GM12801 (cell line): ENCODE measurements around the gene PEX7.

Experiments
- TF ChIP-seq, protein P1 (sequence below): IDR thresholded peaks from one replicate; pipeline ENCODE4 v1.5.1; 2011; ENCODE audit warnings: control low read depth; ENCODE audit not compliant: insufficient read length; ENCODE audit errors: extremely low read depth

The PEX7 gene

GRCh38 chr6:136779682-136780081, 42.7 kb upstream of the PEX7 start:
- TF ChIP-seq, protein P1, sequence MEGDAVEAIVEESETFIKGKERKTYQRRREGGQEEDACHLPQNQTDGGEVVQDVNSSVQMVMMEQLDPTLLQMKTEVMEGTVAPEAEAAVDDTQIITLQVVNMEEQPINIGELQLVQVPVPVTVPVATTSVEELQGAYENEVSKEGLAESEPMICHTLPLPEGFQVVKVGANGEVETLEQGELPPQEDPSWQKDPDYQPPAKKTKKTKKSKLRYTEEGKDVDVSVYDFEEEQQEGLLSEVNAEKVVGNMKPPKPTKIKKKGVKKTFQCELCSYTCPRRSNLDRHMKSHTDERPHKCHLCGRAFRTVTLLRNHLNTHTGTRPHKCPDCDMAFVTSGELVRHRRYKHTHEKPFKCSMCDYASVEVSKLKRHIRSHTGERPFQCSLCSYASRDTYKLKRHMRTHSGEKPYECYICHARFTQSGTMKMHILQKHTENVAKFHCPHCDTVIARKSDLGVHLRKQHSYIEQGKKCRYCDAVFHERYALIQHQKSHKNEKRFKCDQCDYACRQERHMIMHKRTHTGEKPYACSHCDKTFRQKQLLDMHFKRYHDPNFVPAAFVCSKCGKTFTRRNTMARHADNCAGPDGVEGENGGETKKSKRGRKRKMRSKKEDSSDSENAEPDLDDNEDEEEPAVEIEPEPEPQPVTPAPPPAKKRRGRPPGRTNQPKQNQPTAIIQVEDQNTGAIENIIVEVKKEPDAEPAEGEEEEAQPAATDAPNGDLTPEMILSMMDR, result no peak

DNA sequence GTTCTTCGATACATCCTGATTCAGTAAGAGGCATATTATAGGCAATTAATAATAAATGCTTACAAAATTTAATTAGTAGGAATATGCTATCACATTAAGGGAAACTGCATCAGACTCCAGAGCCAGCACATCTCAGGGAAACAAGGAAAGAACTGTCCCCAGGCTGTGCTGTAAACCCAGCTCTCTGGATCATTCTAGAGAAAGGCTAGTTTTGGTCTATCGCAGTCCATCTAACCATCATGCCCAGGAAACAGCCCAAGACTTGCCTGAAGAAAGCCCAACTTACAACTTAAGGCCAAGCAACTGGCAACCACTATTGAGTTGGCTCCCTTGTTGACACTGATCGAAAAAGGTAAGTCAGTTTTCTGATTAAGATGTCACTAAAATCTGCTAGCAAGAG, 41.4 kb upstream of the PEX7 start:
- TF ChIP-seq, protein P1, result no peak

- TF ChIP-seq, protein P1, result no peak
Measured at GRCh38 chr6:136782021-136782770, 40.2 kb upstream of the PEX7 start.

GRCh38 chr6:136783021-136783420, 39.4 kb upstream of the PEX7 start:
- TF ChIP-seq, protein P1, result no peak

- TF ChIP-seq, protein P1, result no peak
Measured at GRCh38 chr6:136783495-136784270, 38.7 kb upstream of the PEX7 start.

DNA sequence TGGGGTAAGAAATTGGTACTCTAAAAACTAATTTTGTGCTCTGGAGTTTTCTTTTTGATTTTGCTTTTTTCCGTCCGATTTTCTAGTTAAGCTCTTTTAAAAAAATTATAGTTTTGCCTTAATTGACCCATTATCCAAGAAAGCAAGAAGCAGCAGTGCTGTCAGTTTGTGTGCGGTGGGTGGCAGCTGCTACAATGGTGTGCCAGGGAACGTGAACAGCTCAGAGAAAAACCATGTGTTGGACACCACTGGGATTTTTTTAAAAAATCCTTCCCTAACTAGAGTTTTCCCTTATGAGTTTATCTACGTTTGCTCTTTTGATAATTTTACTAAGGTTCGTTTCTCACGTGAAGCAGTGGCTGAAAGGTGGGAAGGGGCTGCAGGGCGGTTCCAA, 38.1 kb upstream of the PEX7 start:
- TF ChIP-seq, protein P1, result no peak

- TF ChIP-seq, protein P1, result no peak
Measured at GRCh38 chr6:136784910-136785746, 37.3 kb upstream of the PEX7 start.
